Uterus (tissue), 4 donors: Measurements from ENCODE around the gene TRIM59. TPM values are rescaled to one million over a fixed set of nuclear protein-coding genes. Genes with fewer than 3 reads are reported as not detected.
"Not testable (repeated sequence)": the region's sequence is repeated elsewhere in the genome, so short reads cannot be mapped to it uniquely, and the experiment has no call there.

Experiments used
- DNase-seq, 2 donors: peaks; one replicate each; pipeline ENCODE4 v3.0.0-alpha.2; 2019 to 2020
- H3K27ac ChIP-seq, 2 donors: fragments of 200-600 bp; sonication (generic); 1 replicate in 1 of 2; 2 replicates in 1 of 2; pipeline ENCODE4 v1.5.1; 2016 to 2018
- H3K27me3 ChIP-seq, 2 donors: fragments of 200-600 bp; sonication (generic); one replicate each; pipeline ENCODE4 v1.5.1; 2018 to 2019; ENCODE audit warnings: control low read depth in 1 of 2
- H3K36me3 ChIP-seq, 2 donors: fragments of 200-600 bp; sonication (generic); one replicate each; pipeline ENCODE4 v1.5.1; 2019; ENCODE audit warnings: control low read depth in 1 of 2
- H3K4me1 ChIP-seq, 2 donors: fragments of 200-600 bp; sonication (generic); one replicate each; pipeline ENCODE4 v1.5.1; 2018 to 2019; ENCODE audit warnings: control low read depth in 1 of 2
- H3K4me3 ChIP-seq, 2 donors: fragments of 200-600 bp; sonication (generic); 1 replicate in 1 of 2; 2 replicates in 1 of 2; pipeline ENCODE4 v1.5.1; 2018 to 2019; ENCODE audit warnings: mild to moderate bottlenecking in 1 of 2
- H3K9me3 ChIP-seq, 2 donors: fragments of 200-600 bp; sonication (generic); one replicate each; pipeline ENCODE4 v1.5.1; 2019; ENCODE audit warnings: control low read depth in 1 of 2
- POLR2A ChIP-seq, 2 donors: fragments of 450-650 bp; IDR thresholded peaks; one replicate each; pipeline ENCODE4 v1.6.1; 2016; ENCODE audit warnings: antibody characterized with exemption in 2 of 2, mild to moderate bottlenecking in 1 of 2, moderate library complexity in 1 of 2
- intact Hi-C: fragments of 100-400 bp; cut with DNase I; formaldehyde crosslinking; loops from one replicate; pipeline ENCODE4 v1.15.1; 2023; ENCODE audit warnings: low total_unique reads
- total RNA-seq, 4 donors: library from RNA; depleted of rRNA in 3 of 4; stranded (reverse); fragments of >200 nt in 3 of 4; gene quantifications; one replicate each; pipeline versions ENCODE4 v1.1.0 to v1.2.4, GENCODE V29; 2014 to 2023
- TF ChIP-seq, protein P1 (sequence below), 4 experiments: fragments of 200-600 bp in 2 of 4; fragments of 450-650 bp in 2 of 4; sonication (generic) in 2 of 4; IDR thresholded peaks; one replicate each; pipeline ENCODE4 v1.5.1; 2016 to 2019; ENCODE audit warnings: antibody characterized with exemption in 4 of 4, mild to moderate bottlenecking in 2 of 4, moderate library complexity in 1 of 4
- donor health status: DM: yes; HTN: yes; CAD: no.

TRIM59 gene
- total RNA-seq, 4 donors from 2014 or later = 1.0 to 42.9 (median 5.1) TPM; not detected in 1

DNA sequence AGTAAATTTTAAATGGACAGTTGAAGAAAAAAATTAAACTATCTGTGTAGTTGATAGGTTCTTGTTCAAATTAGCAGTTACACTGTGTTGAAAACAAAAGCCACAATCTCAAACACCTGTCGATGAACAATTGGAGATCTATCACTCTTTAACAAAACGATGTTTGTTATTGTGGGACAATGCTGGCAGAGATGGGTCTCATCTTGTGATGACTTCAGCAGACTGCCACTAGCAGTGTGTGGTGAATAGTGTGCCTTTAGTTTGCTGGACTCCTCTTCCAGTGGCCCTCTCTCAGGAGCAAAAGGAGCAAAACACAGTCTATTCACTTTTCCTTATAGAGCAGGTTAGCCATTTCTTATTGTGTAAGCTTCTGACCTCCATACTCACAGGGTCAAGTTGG lies 14.7 kb upstream of the TRIM59 start:
- Histone ChIP-seq H3K36me3 (no peaks in the 10 kb centered on the region), H3K27me3 (no peaks in the 10 kb centered on the region), H3K4me3 (no peak overlapping the region), H3K27ac (no peak overlapping the region), H3K9me3 (no peaks in the 10 kb centered on the region), H3K4me1 (no peaks in the 10 kb centered on the region)
- intact Hi-C loops = no loop called here
- no peak for DNase-seq
- TF ChIP-seq, protein P1, sequence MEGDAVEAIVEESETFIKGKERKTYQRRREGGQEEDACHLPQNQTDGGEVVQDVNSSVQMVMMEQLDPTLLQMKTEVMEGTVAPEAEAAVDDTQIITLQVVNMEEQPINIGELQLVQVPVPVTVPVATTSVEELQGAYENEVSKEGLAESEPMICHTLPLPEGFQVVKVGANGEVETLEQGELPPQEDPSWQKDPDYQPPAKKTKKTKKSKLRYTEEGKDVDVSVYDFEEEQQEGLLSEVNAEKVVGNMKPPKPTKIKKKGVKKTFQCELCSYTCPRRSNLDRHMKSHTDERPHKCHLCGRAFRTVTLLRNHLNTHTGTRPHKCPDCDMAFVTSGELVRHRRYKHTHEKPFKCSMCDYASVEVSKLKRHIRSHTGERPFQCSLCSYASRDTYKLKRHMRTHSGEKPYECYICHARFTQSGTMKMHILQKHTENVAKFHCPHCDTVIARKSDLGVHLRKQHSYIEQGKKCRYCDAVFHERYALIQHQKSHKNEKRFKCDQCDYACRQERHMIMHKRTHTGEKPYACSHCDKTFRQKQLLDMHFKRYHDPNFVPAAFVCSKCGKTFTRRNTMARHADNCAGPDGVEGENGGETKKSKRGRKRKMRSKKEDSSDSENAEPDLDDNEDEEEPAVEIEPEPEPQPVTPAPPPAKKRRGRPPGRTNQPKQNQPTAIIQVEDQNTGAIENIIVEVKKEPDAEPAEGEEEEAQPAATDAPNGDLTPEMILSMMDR (IDR thresholded peaks at IDR 0.05) = no peak
- no peak for TF ChIP-seq POLR2A (IDR thresholded peaks at IDR 0.05)

DNA sequence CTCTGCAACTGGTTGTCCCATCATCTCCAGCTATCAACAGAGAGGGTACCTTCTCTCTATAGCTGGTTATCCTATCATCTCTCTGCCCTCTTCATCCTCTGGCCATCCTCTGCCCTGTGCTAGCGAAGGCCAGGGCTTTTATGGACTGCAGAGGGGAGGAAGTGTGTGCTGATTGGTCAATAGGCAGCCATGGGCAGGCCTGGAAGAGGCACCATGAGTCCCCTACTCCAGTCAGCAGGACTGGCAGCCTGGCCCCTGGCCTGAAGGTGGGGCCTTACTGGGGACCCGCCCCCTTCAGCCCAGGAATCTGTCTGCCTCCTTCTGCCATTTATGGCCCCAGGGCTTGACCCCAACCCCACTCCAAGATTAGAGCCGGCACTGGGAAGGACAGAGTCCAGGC lies 10.4 kb upstream of the TRIM59 start:
- TF ChIP-seq, protein P1 (IDR thresholded peaks at IDR 0.05) = no peak
- no peak for TF ChIP-seq POLR2A (IDR thresholded peaks at IDR 0.05)
- no peak overlapping the region for H3K27ac ChIP-seq
- H3K36me3 ChIP-seq = no peaks in the 10 kb centered on the region
- no peaks in the 10 kb centered on the region for H3K27me3 ChIP-seq
- intact Hi-C loops = no loop called here
- H3K4me3 ChIP-seq = no peak overlapping the region
- H3K4me1 ChIP-seq = no peaks in the 10 kb centered on the region
- no peaks in the 10 kb centered on the region for H3K9me3 ChIP-seq
- no peak for DNase-seq

DNA sequence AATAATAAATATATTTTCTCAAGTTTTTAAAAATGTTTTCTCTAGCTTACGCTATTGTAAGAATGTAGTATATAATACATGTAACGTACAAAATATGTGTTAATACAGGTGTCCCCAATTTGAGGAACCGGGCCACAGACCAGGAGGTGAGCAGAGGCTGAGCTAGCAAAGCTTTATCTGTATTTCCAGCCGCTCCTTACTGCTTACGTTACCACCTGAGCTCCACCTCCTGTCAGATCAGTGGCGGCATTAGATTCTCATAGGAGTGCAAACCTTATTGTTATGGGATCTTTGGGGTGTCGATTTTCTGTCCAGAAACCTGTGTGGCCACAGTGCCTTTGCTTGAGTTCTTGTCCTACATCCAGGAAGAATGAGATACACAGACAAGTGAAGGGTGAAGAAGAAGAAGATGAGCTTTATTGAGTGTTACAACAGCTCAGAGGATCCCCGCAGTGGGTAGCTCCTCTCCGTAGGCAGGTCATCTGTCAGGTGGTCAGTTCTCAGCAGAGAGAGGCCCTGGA lies 9.9 kb upstream of the TRIM59 start:
- H3K27ac ChIP-seq = no peak overlapping the region
- H3K36me3 ChIP-seq = no peaks in the 10 kb centered on the region
- no peaks in the 10 kb centered on the region for H3K4me1 ChIP-seq
- no peak overlapping the region for H3K4me3 ChIP-seq
- intact Hi-C loops = no loop called here
- H3K27me3 ChIP-seq = no peaks in the 10 kb centered on the region
- DNase-seq = no peak
- H3K9me3 ChIP-seq = no peaks in the 10 kb centered on the region
- TF ChIP-seq POLR2A (IDR thresholded peaks at IDR 0.05) = no peak

DNA sequence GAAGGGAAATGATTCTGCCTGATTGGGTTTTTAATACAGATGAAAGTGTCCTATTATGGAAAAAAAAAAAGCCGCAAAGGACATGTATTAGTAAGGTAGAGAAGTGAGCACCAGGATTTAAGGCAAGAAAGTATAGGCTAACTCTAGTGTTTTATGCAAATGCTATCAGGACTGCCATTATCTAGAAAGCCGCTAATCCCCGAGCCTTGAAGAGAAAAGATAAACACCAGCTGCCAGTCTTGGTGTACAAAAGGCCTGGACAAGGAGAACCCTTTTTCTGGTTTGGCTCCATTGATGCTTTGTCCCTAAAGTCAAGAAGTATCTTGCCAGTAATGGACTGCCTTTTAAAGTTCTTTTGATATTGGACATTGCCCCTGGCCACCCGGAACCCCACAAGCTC lies 8.6 kb upstream of the TRIM59 start:
- H3K27me3 ChIP-seq = no peaks in the 10 kb centered on the region
- intact Hi-C loops = no loop called here
- H3K9me3 ChIP-seq = no peaks in the 10 kb centered on the region
- TF ChIP-seq, protein P1 (IDR thresholded peaks at IDR 0.05) = no peak
- no peak for TF ChIP-seq POLR2A (IDR thresholded peaks at IDR 0.05)
- H3K4me1 ChIP-seq = no peaks in the 10 kb centered on the region
- no peak overlapping the region for H3K4me3 ChIP-seq
- H3K36me3 ChIP-seq = no peaks in the 10 kb centered on the region
- DNase-seq = no peak
- no peak overlapping the region for H3K27ac ChIP-seq

DNA sequence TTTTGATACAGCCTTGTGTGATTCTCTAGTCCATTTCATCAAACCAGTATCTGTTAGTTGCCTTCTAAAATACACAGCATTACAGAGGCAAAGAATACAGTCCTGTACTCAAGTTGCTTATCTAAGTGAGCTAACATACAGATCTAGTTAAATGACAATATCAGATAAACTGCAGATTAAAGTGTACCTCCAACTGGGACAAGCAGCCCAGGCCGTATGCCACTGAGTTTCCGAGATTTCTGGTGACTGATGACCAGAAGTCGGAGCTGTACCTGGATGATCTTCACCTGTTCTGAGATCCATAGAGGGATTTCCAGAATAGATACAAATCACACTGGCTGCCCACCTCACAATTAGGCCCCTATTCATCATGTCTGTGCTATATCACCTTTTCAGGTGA lies 6.3 kb upstream of the TRIM59 start:
- Histone ChIP-seq H3K4me3 (no peak overlapping the region), H3K9me3 (no peaks in the 10 kb centered on the region), H3K36me3 (no peaks in the 10 kb centered on the region), H3K4me1 (no peaks in the 10 kb centered on the region), H3K27me3 (no peaks in the 10 kb centered on the region), H3K27ac (no peak overlapping the region)
- intact Hi-C loops = no loop called here
- no peak for TF ChIP-seq POLR2A (IDR thresholded peaks at IDR 0.05)
- TF ChIP-seq, protein P1 (IDR thresholded peaks at IDR 0.05) = no peak
- DNase-seq = no peak

DNA sequence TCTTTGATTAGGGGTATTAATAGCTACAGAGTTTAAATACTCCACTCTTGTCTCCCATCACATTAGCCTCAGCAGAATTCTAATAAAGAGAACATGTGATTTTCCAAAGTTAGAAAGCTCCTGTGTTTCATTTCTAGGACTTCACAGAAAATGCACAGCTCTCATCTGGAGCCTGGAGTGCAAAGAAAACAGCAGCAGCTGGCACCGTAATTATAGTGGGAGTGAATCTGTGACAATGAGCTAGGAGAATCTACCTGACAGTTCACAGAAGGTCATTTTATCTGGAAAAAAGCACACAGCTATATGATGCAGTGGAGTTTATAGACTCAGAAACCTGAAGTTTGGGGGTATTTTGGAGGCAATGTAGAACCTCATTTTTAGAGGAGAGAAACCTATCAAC lies 5.4 kb upstream of the TRIM59 start:
- no peak for DNase-seq
- Histone ChIP-seq H3K4me3 (no peak overlapping the region), H3K27me3 (no peaks in the 10 kb centered on the region), H3K27ac (no peak overlapping the region), H3K9me3 (no peaks in the 10 kb centered on the region), H3K36me3 (no peaks in the 10 kb centered on the region), H3K4me1 (no peaks in the 10 kb centered on the region)
- TF ChIP-seq, protein P1 (IDR thresholded peaks at IDR 0.05) = no peak
- TF ChIP-seq POLR2A (IDR thresholded peaks at IDR 0.05) = no peak
- intact Hi-C loops = no loop called here

DNA sequence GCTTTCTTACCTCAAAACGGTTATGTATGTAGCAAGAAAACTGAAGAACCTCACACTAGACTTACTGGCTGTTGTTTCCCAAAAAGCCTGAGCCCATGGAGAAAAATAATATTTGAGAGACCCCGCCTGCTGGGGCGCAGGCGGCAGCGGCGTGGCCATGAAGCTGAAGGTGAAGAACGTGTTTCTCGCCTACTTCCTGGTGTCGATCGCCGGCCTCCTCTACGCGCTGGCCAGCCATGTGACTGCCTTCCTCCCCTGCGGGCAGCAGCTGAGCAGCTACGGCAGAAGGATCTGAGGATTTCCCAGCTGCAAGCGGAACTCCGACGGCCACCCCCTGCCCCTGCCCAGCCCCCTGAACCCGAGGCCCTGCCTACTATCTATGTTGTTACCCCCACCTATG lies 2.7 kb upstream of the TRIM59 start:
- H3K36me3 ChIP-seq, H3K27me3 ChIP-seq, H3K4me3 ChIP-seq, DNase-seq, H3K27ac ChIP-seq, H3K9me3 ChIP-seq, intact Hi-C loops, H3K4me1 ChIP-seq: not testable (repeated sequence)
